Bronchial smooth muscle cell (primary cell): ENCODE measurements around the gene UBALD2. TPM values are rescaled to one million over a fixed set of nuclear protein-coding genes. Genes with fewer than 3 reads are reported as not detected.

Experiments used
- total RNA-seq: library from RNA; depleted of rRNA; stranded (reverse); fragments of >200 nt; gene quantifications from 2 replicates; pipeline ENCODE4 v1.2.1, GENCODE V29; 2014

UBALD2 gene
- 1.5 and 1.9 TPM in 2 replicates for total RNA-seq

DNA sequence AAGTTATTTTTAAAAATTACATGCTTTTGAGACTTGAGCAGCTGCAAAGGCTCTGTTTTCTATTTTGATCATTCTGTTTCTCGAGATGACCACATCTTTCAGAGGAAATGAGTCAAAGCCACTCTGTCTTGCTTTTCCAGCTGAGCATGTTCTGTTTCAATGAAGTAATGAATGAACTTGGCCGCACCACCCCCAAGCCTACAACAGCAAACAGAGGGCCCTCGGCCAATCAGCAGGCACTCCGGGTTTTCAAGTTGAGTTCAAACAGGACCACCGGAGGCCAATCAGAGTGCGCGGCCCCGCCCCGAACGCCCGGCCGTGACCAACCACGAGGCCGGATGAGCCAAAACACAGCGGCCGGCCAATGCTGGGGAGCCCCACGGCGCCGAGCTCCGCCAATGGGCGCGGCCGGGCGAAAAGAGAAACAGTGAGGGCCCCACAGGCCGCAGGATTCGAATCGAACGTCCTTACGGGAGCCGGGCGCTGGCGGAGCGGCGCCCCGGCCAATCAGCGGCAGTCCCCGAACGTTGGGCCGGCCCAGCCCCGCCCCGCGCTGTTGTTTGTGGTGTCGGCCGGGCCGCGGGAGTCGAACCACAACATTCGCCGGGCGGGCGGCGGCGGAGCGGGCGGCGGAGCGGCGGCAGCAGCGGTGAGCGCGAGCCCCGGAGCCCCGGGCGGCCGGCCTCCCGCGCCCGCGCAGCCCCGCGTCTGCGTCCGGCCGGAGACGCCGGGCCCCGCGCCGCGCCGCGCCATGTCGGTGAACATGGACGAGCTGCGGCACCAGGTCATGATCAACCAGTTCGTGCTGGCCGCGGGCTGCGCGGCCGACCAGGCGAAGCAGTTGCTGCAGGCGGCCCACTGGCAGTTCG lies at the start of gene UBALD2:
UBALD2 (plus strand) TSS at position 594 of the 869 bp plus-strand sequence; CDS start at position 752, 158 bp downstream.

DNA sequence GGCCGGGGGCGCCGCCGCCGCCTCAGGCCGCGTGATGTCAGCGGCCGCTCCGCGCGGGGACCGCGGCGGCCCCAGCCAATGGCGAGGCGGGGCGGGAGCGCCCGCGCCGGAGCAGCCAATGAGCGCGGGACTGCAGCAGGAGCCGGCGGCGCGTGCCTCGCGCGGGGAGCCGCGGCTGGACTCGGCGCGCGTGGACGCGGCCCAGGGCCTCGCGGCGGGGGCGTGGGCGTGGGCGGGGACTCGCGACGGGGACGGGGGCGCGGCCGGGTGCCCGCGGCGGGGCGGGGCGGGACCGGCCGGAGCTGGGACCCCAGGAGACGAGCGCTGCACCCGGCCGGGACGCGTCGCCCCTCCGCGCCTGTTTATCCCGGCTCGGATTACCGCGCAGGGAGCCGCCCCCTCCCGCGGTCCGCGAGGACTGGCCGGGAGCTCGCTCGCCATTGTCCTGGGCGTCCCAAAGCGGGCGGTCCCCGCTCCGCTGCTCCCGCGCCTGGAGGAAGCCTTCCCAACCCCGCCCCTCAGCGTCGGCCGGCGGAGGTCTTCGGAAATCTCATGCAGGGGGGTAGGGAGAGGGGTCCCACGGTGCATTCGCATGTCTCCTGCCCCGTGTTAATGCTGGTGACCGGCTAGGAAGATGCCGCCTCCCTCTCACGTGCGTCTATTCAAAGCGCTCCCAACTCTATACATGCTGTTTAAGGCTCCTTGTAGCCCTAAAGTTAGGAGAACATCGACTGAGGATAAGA lies 24.5 kb upstream of the UBALD2 start, which contains the start of gene RNF157:
RNF157 (minus strand) TSS at position 33 of the 743 bp plus-strand sequence. CDS start 253 bp downstream, outside the sequence.

DNA sequence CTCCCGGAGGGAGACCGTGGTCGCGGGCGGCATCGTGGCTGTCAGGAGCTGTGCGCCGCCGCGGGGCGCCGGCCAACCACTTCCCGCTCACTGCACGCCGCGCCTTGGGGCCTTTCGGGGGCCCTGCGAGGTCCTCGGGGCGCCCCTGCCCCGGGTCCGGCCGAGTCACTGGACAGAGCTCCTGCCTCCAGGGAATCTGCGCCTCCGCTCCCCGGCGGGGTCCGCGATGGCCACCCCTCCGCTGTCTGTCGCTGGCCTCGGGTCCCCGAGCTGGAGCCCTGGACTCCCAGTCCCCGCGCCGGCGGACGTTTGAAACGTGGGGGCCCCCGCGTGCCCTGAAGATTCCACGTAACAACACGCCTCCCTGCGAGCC lies 42.8 kb downstream of the UBALD2 start, which contains the start of gene QRICH2:
QRICH2 (minus strand) TSS at position 311 of the 373 bp plus-strand sequence; CDS start at position 33, 278 bp downstream.

Other genes starting within 250 kb of the UBALD2 start
- gene EVPL, start 238.0 kb upstream of the UBALD2 start, total RNA-seq, result 0.09 and 0.16 TPM in 2 replicates
- gene SRP68, start 192.8 kb upstream of the UBALD2 start, total RNA-seq, result 26.4 and 32.6 TPM in 2 replicates
- not detected in 2 replicates for gene GALR2, start 190.6 kb upstream of the UBALD2 start, total RNA-seq
- gene ZACN, start 186.2 kb upstream of the UBALD2 start, total RNA-seq, result under 0.01 TPM in 1 of 2 replicates, not detected in the other
- gene EXOC7, start 161.6 kb upstream of the UBALD2 start, total RNA-seq, result 90.0 and 119 TPM in 2 replicates
- not detected in 2 replicates for gene FOXJ1, start 124.1 kb upstream of the UBALD2 start, total RNA-seq
- gene RNF157, start 24.9 kb upstream of the UBALD2 start, total RNA-seq, result 0.32 and 0.34 TPM in 2 replicates
- 3.0 and 5.5 TPM in 2 replicates for gene QRICH2, start 42.9 kb downstream of the UBALD2 start, total RNA-seq
- 24.7 and 40.4 TPM in 2 replicates for gene PRPSAP1, start 88.6 kb downstream of the UBALD2 start, total RNA-seq
- gene SPHK1, start 119.3 kb downstream of the UBALD2 start, total RNA-seq, result 18.4 and 24.6 TPM in 2 replicates
- 19.4 and 23.3 TPM in 2 replicates for gene UBE2O, start 187.8 kb downstream of the UBALD2 start, total RNA-seq
- not detected in 2 replicates for gene AANAT, start 202.3 kb downstream of the UBALD2 start, total RNA-seq
- gene RHBDF2, start 236.1 kb downstream of the UBALD2 start, total RNA-seq, result 1.1 and 3.0 TPM in 2 replicates